ENCODE measurements around the gene AKR7A3. TPM values are rescaled to one million over a fixed set of nuclear protein-coding genes. Genes with fewer than 3 reads are reported as not detected.
A peak's percentile ranks its signal among the peaks of the same experiment; 100 is the strongest.
"Not testable (repeated sequence)": the region's sequence is repeated elsewhere in the genome, so short reads cannot be mapped to it uniquely, and the experiment has no call there.

AKR7A3 gene
- total RNA-seq, 4 donors from 2014 or later = 0.13 to 1.6 (median 0.66) TPM

- 94% methylated on average over 2 of the region's 2 CpGs for WGBS
- Histone ChIP-seq H3K36me3 (peaks cover 0 to 7% (median 2%) of the 10 kb centered on the region in 4 donors), H3K4me3 (no peak overlapping the region), H3K4me1 (peaks cover 0 to under 1% (median 0%) of the 10 kb centered on the region in 4 donors), H3K27ac (replicated peaks in 1 of 4) (no peak overlapping the region), H3K9me3 (peaks cover 0 to 14% (median 13%) of the 10 kb centered on the region in 4 donors), H3K27me3 (no peaks in the 10 kb centered on the region)
- TF ChIP-seq CTCF (IDR thresholded peaks at IDR 0.05) = no peak
- TF ChIP-seq POLR2A (IDR thresholded peaks at IDR 0.05; ENCODE audit: low read depth) = no peak
- no peak for TF ChIP-seq EP300 (IDR thresholded peaks at IDR 0.05)
- TF ChIP-seq POLR2AphosphoS5 (IDR thresholded peaks at IDR 0.05) = no peak
- intact Hi-C loops (cut with DNase I) = no loop called here
- DNase-seq (ENCODE audit: extremely low spot score) = no peak
Measured at GRCh38 chr1:19294638-19295037, 6.1 kb upstream of the AKR7A3 start.

- peak overlapping the region; percentile 46 to 60 (median 49) for H3K4me3 ChIP-seq
- no peaks in the 10 kb centered on the region for H3K27me3 ChIP-seq
- DNase-seq (ENCODE audit: extremely low spot score) = no peak
- H3K27ac ChIP-seq (replicated peaks in 1 of 4) = no peak overlapping the region
- peaks cover 0 to 5% (median 0%) of the 10 kb centered on the region in 4 donors for H3K36me3 ChIP-seq
- TF ChIP-seq EP300 (IDR thresholded peaks at IDR 0.05) (no peak), CTCF (IDR thresholded peaks at IDR 0.05) (no peak), POLR2AphosphoS5 (IDR thresholded peaks at IDR 0.05) (no peak), POLR2A (IDR thresholded peaks at IDR 0.05; ENCODE audit: low read depth) (no peak)
- peaks cover 0 to 6% (median 2%) of the 10 kb centered on the region in 4 donors for H3K9me3 ChIP-seq
- H3K4me1 ChIP-seq = peaks cover 5 to 17% (median 14%) of the 10 kb centered on the region in 4 donors
- intact Hi-C loops (cut with DNase I) = no loop called here
- WGBS = 61% methylated on average over 2 of the region's 2 CpGs
Measured at GRCh38 chr1:19289244-19289643, 674 bp upstream of the AKR7A3 start.

- WGBS = 93% methylated on average over 13 of the region's 13 CpGs
- TF ChIP-seq CTCF (IDR thresholded peaks at IDR 0.05) (no peak), POLR2AphosphoS5 (IDR thresholded peaks at IDR 0.05) (no peak), EP300 (IDR thresholded peaks at IDR 0.05) (no peak), POLR2A (IDR thresholded peaks at IDR 0.05; ENCODE audit: low read depth) (no peak)
- H3K9me3 ChIP-seq = peaks cover 0 to 4% (median 0%) of the 10 kb centered on the region in 4 donors
- H3K27me3 ChIP-seq = no peaks in the 10 kb centered on the region
- H3K27ac ChIP-seq (replicated peaks in 1 of 4) = no peak overlapping the region
- intact Hi-C loops (cut with DNase I) = no loop called here
- peaks cover 5 to 17% (median 14%) of the 10 kb centered on the region in 4 donors for H3K4me1 ChIP-seq
- no peak overlapping the region for H3K4me3 ChIP-seq
- H3K36me3 ChIP-seq = peaks cover 0 to 14% (median 0%) of the 10 kb centered on the region in 4 donors
- no peak for DNase-seq (ENCODE audit: extremely low spot score)
Measured at GRCh38 chr1:19287436-19288185, 959 bp downstream of the AKR7A3 start.

GRCh38 chr1:19285807-19286206, 2.8 kb downstream of the AKR7A3 start:
- H3K4me3 ChIP-seq; DNase-seq (ENCODE audit: extremely low spot score); intact Hi-C loops (cut with DNase I); H3K9me3 ChIP-seq; H3K27me3 ChIP-seq; H3K27ac ChIP-seq (replicated peaks in 1 of 4): not testable (repeated sequence)
- Histone ChIP-seq H3K4me1 (peaks cover 5 to 17% (median 14%) of the 10 kb centered on the region in 4 donors), H3K36me3 (peaks cover 0 to 14% (median 0%) of the 10 kb centered on the region in 4 donors)
- WGBS = no CpG with 5 or more reads among the region's 3 CpGs

GRCh38 chr1:19285366-19285765, 3.2 kb downstream of the AKR7A3 start:
- H3K36me3 ChIP-seq = peaks cover 0 to 14% (median 0%) of the 10 kb centered on the region in 4 donors
- H3K4me1 ChIP-seq = peaks cover 5 to 17% (median 14%) of the 10 kb centered on the region in 4 donors
- H3K4me3 ChIP-seq; DNase-seq (ENCODE audit: extremely low spot score); H3K27me3 ChIP-seq; H3K9me3 ChIP-seq; intact Hi-C loops (cut with DNase I); H3K27ac ChIP-seq (replicated peaks in 1 of 4): not testable (repeated sequence)
- 94% methylated on average over 3 of the region's 3 CpGs for WGBS
